ENCODE data around the gene CSGALNACT2.

GRCh38 chr10:43190775-43191174, 52.5 kb downstream of the CSGALNACT2 start:
- TF ChIP-seq, protein P1, sequence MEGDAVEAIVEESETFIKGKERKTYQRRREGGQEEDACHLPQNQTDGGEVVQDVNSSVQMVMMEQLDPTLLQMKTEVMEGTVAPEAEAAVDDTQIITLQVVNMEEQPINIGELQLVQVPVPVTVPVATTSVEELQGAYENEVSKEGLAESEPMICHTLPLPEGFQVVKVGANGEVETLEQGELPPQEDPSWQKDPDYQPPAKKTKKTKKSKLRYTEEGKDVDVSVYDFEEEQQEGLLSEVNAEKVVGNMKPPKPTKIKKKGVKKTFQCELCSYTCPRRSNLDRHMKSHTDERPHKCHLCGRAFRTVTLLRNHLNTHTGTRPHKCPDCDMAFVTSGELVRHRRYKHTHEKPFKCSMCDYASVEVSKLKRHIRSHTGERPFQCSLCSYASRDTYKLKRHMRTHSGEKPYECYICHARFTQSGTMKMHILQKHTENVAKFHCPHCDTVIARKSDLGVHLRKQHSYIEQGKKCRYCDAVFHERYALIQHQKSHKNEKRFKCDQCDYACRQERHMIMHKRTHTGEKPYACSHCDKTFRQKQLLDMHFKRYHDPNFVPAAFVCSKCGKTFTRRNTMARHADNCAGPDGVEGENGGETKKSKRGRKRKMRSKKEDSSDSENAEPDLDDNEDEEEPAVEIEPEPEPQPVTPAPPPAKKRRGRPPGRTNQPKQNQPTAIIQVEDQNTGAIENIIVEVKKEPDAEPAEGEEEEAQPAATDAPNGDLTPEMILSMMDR (IDR thresholded peaks at IDR 0.05), result no peak
- no peak for TF ChIP-seq POLR2A (IDR thresholded peaks at IDR 0.05)
